H7 (cell line): ENCODE results near the gene UBASH3B. TPM values are rescaled to one million over a fixed set of nuclear protein-coding genes. Genes with fewer than 3 reads are reported as not detected.

Source experiments
- DNase-seq: peaks from one replicate; pipeline ENCODE4 v3.0.0; 2012
- H3K27me3 ChIP-seq: 2 replicates; pipeline ENCODE4 v1.6.0; 2011; ENCODE audit warnings: mild to moderate bottlenecking, low read length; ENCODE audit not compliant: control insufficient read depth, insufficient read depth
- H3K36me3 ChIP-seq: replicated peaks from 2 replicates; pipeline ENCODE4 v1.5.1; 2011; ENCODE audit warnings: low read length; ENCODE audit not compliant: control insufficient read depth, insufficient read depth
- H3K4me3 ChIP-seq: 2 replicates; pipeline ENCODE4 v1.5.1; 2011; ENCODE audit warnings: low read depth, mild to moderate bottlenecking, control low read depth, low read length, moderate library complexity; ENCODE audit not compliant: insufficient read depth
- total RNA-seq: library from RNA; depleted of rRNA; stranded (reverse); fragments of >200 nt; shearing (Covaris generic); gene quantifications from 2 replicates; pipeline ENCODE4 v1.2.3, GENCODE V29; 2014

UBASH3B gene
- total RNA-seq, 1 experiment from 2014 or later, result 15.9 TPM

GRCh38 chr11:122681070-122681469, 25.5 kb downstream of the UBASH3B start:
- no peaks in the 10 kb centered on the region for H3K27me3 ChIP-seq
- no peak for DNase-seq
- no peak overlapping the region for H3K4me3 ChIP-seq
- no peaks in the 10 kb centered on the region for H3K36me3 ChIP-seq

DNA sequence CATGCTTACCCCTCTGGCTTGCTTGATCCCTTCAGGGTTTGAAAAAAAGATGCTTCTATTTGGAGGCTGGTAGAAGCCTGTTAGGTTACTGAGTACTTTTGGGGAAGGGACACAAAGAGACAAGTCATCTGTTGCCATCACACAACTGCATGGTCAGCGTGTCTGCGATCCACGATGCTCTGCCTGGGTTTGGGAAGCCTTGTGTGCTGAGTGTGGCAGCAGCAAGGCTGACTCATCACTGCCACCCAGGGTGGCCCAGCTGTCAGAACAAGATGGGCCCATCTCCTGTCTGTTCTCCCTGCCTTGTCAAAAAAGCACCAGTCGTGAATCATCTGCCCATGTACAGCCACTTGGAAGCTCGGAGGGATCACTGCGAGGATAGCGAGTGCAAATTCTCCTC, 26.2 kb downstream of the UBASH3B start:
- no peak overlapping the region for H3K4me3 ChIP-seq
- H3K27me3 ChIP-seq, result no peaks in the 10 kb centered on the region
- H3K36me3 ChIP-seq, result no peaks in the 10 kb centered on the region
- DNase-seq, result no peak

GRCh38 chr11:122682464-122682863, 26.9 kb downstream of the UBASH3B start:
- DNase-seq, result no peak
- no peaks in the 10 kb centered on the region for H3K36me3 ChIP-seq
- H3K4me3 ChIP-seq, result no peak overlapping the region
- H3K27me3 ChIP-seq, result no peaks in the 10 kb centered on the region

DNA sequence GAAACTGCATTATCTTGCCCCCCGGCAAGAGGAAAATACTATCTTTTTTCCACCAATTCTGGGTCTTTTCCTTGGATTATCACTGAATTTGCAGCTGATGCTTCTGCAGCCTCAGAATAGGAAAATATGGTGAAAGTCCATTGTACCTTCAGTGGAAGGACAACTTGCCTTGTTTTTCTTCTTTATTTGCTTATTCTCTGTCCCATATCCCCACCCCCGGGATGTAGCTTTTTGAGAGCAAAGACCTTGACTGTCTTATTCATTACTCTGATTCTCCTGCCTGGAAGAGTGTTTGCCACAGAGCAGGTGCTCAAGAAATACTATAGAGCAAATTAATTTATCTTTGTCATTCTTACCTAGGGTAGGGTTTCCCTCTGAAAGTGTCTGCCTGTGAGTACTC, 29.5 kb downstream of the UBASH3B start:
- Histone ChIP-seq H3K27me3 (no peaks in the 10 kb centered on the region), H3K4me3 (no peak overlapping the region), H3K36me3 (no peaks in the 10 kb centered on the region)
- DNase-seq, result no peak

DNA sequence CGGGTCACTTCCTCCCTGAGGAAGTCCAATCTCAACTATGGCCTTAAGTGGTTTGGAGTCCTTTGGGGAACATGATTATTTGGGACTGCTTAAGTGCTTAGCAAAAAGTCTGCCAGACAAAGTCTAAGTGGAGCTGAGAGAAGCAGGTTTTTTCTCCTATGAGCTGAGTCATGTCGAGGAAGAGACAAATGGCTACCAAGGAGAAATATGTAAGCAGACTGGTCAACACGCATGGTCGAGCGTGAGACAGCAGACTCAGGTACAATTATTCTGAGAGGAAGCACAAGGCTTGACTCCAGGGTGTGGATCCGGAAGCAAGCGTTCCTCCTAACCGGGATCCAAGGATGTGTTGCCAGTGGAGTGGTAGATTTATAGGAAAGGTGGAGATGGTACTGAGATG, 30.6 kb downstream of the UBASH3B start:
- Histone ChIP-seq H3K36me3 (no peaks in the 10 kb centered on the region), H3K27me3 (no peaks in the 10 kb centered on the region), H3K4me3 (no peak overlapping the region)
- DNase-seq, result no peak

- H3K4me3 ChIP-seq, result no peak overlapping the region
These were observed 34.9 kb downstream of the UBASH3B start for GRCh38 chr11:122690384-122690783.

GRCh38 chr11:122690801-122691548, 35.5 kb downstream of the UBASH3B start:
- no peak for DNase-seq
- Histone ChIP-seq H3K4me3 (no peak overlapping the region), H3K36me3 (no peaks in the 10 kb centered on the region), H3K27me3 (no peaks in the 10 kb centered on the region)

More at GRCh38 chr11:122690384-122690783, 34.9 kb downstream of the UBASH3B start:
- Histone ChIP-seq H3K36me3 (no peaks in the 10 kb centered on the region), H3K27me3 (no peaks in the 10 kb centered on the region)
- no peak for DNase-seq

GRCh38 chr11:122691549-122692150, 36.1 kb downstream of the UBASH3B start:
- Histone ChIP-seq H3K36me3 (no peaks in the 10 kb centered on the region), H3K27me3 (no peaks in the 10 kb centered on the region), H3K4me3 (no peak overlapping the region)
- DNase-seq, result no peak

- Histone ChIP-seq H3K4me3 (no peak overlapping the region), H3K36me3 (no peaks in the 10 kb centered on the region), H3K27me3 (no peaks in the 10 kb centered on the region)
- DNase-seq, result peak; percentile 37
These were observed 36.9 kb downstream of the UBASH3B start for GRCh38 chr11:122692444-122692843.

- Histone ChIP-seq H3K36me3 (no peaks in the 10 kb centered on the region), H3K4me3 (no peak overlapping the region), H3K27me3 (no peaks in the 10 kb centered on the region)
- no peak for DNase-seq
These were observed 39.6 kb downstream of the UBASH3B start for GRCh38 chr11:122695076-122695615.

GRCh38 chr11:122696662-122697061, 41.1 kb downstream of the UBASH3B start:
- no peaks in the 10 kb centered on the region for H3K36me3 ChIP-seq
- DNase-seq, result no peak
- no peak overlapping the region for H3K4me3 ChIP-seq
- no peaks in the 10 kb centered on the region for H3K27me3 ChIP-seq

GRCh38 chr11:122697636-122698167, 42.2 kb downstream of the UBASH3B start:
- Histone ChIP-seq H3K36me3 (no peaks in the 10 kb centered on the region), H3K4me3 (no peak overlapping the region), H3K27me3 (no peaks in the 10 kb centered on the region)
- no peak for DNase-seq

DNA sequence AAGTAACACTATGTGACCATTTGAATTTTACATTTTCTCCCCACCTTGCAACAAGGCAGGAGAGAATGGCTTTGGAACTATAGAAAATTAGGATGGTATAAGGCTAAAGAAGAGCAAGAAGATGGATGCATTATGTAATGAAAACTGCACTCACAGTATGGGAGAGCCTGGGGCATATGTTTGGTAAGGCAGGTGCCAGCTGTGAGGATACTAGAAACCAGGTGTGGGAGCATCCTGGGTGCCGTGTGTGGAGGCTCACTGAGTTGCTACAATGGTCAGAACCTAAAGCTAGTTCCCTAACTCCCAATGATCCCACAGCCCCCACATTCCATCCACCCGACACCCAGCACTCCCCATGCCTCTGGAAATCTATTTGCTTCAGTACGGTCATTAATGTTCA, 42.9 kb downstream of the UBASH3B start:
- no peaks in the 10 kb centered on the region for H3K27me3 ChIP-seq
- no peak overlapping the region for H3K4me3 ChIP-seq
- DNase-seq, result no peak

DNA sequence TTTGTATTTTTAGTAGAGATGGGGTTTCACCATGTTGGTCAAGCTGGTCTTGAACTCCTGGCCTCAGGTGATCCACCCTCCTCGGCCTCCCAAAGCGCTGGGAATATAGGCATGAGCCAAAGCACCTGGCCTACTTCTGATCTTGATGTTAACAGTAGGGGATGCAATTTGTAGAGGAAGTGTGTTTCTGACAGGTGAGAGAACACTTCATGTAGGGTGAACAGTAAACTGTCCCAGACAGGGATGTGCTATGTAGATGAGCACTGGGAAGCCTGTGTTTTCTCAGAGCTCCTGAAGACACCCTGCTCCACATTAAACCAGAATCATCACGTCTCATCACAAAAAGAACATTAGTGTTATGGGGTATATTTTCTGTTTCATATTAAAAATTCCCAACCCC, 45.1 kb downstream of the UBASH3B start:
- H3K27me3 ChIP-seq, result no peaks in the 10 kb centered on the region
- DNase-seq, result no peak
- no peak overlapping the region for H3K4me3 ChIP-seq
- H3K36me3 ChIP-seq, result no peaks in the 10 kb centered on the region

More for the DNA sequence above, 42.9 kb downstream of the UBASH3B start:
- H3K36me3 ChIP-seq, result no peaks in the 10 kb centered on the region

DNA sequence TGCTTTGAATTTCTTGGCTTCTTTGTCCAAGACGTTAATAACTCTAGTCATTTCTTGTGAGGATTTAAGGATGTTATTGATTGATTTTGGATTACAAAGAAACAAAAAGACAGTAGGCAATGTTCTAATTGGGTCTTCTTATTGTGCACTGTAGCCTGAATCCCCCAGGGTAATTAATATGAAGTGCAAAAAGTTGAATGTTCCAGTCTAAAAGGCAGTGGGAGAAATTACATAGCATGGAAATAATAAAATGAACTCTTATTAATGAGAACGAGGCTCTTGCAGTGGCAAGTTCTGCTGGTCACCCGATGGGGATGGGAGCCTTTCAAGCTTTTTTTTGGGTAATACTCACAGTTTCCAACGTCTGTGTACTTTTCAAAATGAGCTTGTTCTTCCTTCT, 45.6 kb downstream of the UBASH3B start:
- DNase-seq, result no peak
- Histone ChIP-seq H3K27me3 (no peaks in the 10 kb centered on the region), H3K4me3 (no peak overlapping the region)

More for the DNA sequence above, 45.6 kb downstream of the UBASH3B start:
- H3K36me3 ChIP-seq, result no peaks in the 10 kb centered on the region
